GM18502 (cell line): Measurements from ENCODE around the gene LINC00237.

ENCODE experiments used
- ATAC-seq: cut with Tn5 transposase; IDR thresholded peaks from one replicate; pipeline ENCODE4 v1.9.1; 2021; ENCODE audit warnings: mild to moderate bottlenecking; ENCODE audit not compliant: unreplicated experiment, poor library complexity

Gene LINC00237

DNA sequence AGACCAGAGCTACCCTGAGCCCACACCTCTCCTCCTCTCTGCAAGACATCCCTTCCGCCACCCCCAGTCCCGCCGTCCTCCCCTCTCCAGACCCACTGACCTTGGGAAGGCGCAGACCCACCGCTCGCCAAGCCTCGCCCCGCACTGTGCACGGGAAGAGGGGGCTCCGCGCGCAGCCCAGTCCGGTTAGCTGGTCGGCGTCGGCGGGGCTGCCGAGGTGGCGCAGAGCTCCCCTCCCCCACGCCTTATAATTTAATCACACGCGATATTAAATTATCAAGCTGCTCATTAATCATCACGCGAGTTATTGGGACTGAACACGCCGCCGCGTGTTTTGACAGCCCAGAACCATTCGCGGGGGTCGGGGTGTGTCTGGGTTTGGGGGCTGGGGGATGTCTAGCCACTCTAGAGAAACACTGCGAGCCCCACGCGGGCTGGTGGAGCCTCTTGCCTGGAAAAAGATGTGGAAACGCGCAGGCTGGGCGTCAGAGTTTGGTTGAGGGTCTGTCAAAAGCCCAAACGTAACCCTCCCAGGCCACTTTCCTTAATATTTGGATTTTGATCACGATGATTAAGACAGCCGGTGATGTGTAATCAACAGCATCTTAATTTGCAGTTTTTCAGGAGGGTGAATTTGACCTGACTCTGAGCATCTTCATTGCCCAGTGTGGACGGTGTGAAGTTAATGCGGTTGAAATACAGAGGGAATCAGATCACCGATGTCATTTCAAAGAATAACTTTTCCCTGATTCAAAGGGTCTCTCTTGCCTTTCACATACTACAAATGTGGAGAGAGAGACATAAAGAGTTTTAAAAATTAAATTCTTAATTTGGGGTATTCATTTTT, at the start of gene LINC00237:
Gene LINC00237 (minus strand): TSS at position 188 of the 847 bp plus-strand sequence.
- ATAC-seq = no peak

DNA sequence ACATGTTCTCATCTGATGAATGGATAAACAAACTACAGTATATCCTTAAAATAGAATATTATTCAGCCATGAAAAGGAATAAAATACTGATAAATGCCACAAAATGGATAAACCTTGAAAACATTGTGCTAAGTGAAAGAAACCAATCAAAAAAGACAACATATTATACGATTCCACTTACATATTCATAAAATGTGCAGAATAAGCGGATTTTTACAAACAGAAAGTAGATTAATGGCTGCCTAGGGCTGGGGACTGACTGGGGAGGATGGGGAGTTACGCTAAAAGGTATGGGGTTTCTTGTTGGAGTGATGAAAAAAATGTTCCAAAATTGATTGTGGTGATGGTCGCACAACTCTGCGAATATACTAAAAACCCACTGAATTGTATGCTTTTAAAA, 49.1 kb upstream of the LINC00237 start:
- ATAC-seq = no peak

DNA sequence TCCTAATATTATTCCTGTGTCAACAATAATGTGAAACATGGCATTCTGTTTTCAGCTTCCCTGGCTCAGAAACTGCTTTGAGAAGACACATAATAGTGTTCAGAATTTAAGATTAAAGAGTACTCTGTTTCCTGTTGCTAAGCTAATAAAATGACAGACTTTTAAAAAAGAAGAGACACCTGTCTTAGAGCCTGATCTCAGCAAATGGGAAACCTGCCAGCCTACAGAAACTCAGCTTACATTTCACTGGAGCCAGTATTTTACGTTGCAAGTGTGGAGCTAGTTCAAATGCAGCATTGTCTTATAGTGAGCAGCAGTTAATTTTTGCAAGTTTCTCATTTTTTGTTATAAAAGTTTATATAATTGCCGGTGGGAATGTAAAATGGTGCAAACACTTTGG, 48.5 kb upstream of the LINC00237 start:
- no peak for ATAC-seq

DNA sequence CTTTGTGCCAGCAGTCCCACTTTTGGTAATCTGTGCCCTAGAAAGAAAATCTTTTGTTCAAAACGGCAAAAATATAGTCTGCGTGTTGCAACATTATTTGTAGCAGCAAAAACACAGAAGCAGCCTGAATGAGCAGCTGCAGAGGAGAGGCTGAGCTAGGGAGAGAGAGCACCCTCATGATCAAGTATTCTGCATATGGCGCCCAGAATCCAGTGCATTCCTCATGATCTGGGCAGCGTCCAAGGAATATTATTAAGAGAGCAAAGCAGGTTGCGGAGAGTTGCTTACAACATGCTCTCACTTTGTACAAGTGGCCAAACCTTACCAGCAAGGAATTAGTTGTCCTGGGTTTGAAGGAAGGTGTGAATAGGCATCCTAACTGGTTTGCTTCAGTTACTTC, 45.6 kb upstream of the LINC00237 start:
- ATAC-seq = no peak

DNA sequence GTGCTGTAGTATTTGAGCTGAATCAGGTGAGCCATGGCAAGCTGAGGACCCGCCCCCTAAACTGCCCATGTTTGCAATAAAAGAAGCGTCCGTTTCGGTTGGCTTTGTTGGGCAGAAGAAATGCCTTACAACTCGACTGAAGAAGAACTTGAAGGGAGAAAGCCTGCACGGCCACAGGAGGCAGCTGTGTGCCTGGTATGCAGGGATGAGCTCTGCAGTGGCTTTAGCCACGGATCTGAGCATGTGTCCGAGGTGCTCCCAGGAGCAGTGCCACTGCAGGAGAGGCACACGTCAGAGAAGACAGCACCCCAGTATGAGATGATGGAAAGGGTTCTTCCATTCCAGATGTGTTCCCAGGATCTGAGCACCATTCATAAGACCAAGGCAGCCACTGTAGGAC, 43.2 kb upstream of the LINC00237 start:
- no peak for ATAC-seq

DNA sequence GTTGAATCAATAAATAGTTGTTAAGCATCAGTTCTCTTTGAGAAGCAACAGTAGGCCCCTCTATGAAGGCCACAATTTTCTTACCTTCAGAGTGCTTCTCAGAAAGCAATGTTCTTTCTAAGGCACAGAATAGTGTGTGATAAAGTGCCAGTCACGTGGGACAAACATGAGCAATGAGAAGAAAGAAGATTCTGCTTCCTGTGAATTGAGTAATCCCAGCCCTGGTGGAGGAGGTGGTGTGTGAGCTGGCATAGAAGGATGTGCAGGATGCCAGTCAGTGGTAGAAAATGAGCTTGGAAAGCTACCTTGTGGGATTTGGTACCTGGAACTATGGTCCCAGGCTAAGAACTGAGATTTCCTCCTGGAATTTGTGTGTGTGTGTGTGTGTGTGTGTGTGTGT, 41.4 kb upstream of the LINC00237 start:
- ATAC-seq = no peak

DNA sequence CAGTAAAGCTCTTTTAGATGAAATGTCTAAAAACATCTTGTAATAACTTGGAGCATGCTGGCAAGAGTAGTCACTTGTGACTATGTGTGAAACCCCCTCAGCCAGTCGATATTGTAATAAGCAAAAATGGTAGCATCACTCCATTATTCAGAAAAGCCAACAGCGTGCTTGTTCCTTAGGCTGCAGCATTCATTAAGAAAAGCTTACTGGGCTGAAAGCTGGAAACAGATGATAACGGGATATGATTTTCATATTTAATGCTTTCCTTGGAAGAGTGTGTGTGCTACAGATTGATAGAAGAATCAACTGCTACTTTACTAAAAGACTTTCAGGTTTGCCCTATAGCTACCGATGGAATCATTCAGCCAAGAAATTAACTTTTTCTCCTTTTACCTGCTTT, 40.1 kb upstream of the LINC00237 start:
- ATAC-seq = no peak

DNA sequence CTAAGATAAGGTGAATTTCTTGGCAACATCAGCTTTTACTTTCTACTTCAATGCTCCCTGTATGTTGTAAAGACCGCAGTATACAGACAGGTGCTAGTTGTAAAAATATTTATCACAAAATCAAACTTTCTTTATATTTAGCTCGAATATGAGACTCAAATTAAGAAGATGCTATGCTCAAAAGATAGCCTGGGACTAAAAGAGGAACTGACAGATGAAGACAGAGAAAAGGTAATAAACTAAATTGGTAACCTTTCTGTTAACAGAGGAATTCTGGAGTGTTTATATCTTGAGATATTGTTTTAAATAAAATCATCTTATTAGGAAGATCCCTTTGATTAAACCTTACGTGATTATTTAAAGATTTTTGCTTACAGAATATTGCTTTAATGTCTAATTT, 39.3 kb upstream of the LINC00237 start:
- no peak for ATAC-seq

DNA sequence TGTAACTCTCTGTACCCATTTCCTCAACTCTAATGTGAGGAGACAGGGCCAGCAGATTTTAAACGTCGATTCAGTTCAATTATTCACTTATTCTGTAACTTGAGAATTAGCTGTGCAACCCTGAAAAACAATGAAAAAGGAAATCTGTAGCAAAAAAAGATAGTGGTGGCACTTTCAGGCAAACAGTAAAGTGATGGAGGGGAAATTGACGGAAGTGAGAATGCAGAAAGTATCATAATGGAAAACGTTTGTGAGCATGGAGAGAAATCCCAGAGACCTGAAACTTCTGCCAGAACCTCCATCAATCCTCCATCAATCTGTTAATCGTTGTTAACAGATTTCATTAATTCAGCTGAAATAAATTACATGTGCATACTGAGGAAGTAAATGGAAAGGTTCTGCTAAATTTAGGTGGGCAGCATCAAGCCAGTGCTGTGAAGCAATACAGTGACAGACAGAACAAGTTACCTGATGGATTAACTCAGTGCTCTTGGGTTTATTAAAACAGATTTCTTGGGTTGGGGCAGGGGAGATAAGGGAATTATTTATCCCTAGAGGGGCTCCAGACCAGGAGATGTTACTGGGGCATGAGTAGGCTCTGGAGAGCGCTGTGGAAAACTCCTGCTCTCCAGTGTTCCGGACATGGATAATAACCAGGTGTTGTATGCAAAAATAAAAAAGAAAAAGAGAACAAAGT, 37.2 kb upstream of the LINC00237 start:
- no peak for ATAC-seq

DNA sequence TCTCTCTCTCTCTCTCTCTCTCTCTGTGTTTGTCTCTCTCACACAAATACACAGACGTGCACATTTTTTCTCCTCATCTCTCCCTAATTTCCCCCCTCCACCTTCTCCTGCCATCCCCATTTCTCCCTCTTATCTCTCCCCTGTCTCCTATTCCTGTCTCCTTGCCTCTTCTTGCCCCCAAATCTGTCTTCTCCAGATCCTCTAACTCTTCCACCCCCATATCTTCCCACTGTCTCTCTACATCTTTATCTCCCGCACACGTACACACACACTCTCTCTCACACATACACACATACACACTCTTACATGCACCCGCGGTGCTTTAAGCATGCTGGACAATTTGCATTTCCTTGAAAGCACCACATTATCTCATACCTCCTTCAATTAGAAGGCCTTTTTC, 35.7 kb upstream of the LINC00237 start:
- no peak for ATAC-seq

DNA sequence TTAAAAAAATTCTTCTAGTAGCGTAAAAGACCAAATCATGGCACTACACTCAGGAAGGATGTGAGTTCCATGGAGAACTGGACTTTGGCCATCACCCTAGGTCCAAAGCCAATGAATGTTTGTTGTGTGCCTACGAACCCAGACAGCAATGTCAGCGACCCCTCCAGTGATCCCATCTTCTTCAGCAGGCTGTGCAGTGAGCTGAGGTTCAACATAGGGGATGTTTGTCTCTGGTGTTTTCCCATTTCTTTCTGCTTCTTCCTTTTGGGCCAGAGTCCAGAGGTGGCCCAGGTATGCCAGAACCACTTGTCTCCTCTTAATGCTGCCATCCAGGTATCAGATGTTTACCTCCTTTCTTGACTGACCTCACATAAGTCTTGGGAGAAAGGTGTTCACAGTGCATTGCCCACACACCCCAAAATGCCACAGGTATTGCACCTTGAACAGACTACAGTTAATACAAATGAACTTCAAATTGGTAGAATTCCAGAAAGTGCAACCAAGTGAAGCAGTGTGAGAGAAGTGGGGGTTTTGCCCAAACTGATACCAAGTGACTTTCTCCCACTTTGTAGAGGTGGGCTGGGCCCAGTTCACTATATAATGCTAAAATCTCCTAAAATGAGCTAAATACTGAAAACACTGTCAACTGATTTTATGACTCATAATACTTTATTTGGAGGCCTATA, 33.9 kb upstream of the LINC00237 start:
- no peak for ATAC-seq

DNA sequence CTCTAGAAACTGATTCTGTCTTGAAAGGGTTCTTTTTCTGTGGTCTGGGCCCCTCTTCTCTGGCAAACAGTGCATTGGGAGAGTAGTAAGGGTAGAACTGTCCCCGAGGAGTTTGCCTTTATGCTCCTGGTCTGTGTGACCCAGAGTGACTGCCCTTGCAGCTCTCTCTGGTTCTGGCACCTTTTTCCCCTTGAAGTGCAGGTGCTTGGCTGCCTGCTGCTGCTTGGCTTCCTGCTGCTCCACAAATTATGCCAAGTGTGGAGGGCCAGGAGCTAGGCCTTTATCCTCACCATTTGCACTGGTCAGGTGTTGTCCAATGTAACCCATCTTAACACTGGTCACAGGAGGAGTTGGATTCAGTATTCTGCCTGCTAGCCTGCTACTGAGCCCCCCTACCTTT, 30.9 kb upstream of the LINC00237 start:
- no peak for ATAC-seq

DNA sequence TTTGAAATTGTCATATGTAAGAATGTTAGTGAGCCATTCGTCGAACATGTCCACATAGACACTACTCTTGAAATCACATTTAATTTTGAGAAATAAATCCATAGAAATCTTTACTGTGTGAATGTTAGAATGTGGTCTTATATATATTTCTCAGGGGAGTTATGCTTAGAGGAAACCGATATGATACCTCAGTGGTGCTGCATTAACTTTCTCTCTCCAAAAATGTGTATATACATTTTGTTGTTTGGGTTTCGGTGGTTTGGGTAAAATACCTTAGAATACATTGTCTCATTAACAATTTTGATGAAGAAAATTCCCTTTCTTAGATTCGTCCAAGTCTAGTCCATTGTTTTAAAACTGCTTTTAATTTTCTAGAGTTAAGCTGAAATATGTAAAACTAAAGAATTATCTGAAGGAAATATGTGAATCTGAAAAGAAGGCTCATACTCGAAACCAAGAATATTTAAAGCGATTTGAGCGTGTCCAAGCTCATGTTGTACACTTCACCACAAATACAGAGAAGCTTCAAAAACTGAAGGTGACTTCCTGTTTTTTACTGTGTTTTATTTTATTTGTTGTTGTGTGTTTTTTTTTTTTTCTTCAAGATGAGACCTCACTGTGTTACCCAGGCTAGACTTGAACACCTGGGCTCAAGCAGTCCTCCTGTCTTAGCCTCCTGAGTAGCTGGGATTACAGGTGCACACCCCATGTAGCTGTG, 30.0 kb upstream of the LINC00237 start:
- no peak for ATAC-seq

DNA sequence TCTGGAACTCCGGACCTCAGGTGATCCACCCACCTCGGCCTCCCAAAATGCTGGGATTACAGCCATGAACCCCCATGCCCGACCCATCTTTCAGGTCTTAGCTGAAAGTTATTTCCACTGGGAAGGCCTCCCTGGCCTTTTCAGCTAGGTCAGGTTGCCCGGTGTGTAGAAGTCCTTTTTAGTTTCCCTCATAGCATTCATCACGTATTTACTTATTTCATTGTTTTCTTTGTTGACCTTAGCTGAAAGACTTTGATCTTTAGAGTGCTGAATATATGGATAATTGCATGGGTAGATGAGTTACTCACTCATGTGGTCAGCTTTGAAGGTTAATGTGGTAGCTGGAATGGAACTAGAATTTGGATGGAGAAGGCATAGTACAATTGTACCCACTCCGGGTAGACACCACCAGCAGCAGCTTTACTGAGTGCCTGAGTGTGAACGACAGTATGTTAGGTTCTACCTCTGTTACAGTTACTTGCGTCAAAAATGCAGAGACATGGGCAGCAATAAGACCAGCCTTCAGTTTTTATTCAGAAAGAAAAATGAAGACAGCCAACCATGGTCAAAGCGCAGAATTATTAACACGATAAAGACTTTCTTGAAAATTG, 28.8 kb upstream of the LINC00237 start:
- ATAC-seq = no peak

DNA sequence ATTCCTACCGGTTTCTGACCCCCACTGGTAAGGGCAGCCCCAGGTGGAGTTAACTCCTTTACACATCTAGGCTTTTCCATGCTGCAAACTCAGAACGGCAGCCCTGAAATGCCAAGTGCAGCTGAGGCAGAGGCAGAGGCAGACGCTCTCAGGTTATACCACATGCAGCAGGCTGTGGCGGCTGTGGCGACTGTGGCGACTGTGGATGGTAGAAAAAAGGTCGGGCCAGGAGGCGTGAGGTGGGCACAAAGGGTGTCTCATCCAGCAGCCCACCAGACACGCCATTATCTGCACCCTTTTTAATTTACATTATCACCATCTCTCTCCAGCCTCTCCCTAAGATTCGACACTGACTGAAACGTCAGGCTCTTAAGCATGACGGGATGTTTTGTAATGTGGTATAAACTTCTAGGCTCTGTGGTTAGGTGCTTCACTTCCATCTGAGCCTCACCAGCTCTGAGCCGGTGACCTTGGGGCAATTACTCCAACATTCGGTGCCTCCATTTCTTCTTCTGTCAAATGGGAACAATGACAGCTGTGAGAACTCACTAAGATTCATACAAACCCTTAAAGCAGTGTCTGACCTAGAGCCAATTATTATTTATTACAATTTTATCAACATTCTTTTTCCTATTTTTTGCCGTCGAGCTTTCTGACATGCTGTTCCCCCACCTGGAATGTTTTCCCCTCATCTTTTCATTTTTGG, 27.9 kb upstream of the LINC00237 start:
- no peak for ATAC-seq

DNA sequence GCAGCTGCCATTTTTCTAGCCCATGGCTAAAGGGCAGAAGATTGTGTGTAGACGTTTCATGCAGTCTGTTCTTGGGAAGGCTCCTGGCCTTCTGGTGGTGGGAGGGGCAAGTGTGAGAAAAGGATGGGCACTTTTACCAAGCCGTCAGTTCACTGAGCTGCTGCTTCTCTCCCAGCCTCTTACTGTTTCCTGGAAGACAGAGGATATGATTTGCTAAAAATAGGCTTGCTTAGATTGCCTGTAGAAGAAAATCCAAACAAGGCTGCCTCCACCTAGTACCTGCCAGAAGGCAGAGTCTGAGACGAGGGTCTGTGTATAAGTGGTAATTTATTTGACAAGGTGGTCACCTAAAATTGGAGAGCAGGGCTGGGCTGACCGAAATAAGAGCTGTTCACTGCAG, 27.2 kb upstream of the LINC00237 start:
- no peak for ATAC-seq

DNA sequence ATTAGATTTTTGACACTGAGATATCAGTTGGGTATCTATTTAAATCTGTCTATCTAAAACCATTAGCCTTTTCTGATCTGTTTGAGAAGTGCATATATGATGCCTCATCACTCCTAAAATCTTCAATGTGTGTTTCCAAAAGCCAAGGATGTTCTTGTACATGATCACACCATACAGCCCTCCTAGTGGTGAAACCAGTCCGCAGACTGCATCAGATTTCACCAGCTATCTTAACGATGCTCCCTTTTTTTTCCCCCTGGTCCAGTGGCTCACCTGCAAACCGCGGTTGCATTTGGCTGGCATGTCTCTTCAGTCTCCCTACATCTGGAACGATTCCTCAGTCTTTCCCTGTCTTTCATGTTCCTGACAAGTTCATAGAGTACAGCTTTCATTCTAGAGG, 23.7 kb upstream of the LINC00237 start:
- no peak for ATAC-seq

DNA sequence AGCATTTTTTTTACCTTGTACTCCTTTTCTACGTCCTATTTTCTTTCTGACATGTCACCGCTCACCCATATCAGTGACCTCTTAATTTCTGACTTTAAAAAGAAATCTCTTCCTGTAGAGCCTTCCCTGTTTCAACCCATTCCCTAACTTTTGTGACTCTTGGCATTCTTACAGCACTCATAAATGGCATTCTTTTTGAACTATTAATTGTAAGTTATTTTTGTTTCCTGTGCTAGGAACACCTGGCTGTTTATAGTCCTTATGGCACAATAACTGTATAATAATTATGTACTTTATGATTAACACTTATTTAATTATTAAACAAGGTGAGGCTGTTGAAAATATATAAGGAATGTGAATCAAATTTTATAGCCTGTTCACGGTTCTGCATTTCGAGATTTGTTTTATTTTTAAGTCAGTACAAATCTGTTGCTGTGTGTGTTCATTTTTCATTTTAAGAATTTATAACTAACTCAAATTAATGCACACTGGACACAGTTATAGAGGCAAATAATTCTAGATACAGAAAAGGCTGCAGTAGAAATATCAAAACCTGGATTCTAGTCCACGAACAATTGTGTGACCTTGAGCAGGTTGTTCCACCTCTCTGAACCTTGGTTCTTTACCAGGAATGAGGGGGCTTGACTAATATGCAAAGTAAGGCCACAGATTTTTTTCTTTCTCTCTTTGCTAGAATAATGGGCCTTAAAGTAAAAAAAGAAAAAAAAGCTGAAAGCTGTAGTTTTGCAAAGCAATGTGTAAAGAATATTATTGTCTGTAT, 21.2 kb upstream of the LINC00237 start:
- ATAC-seq = no peak

DNA sequence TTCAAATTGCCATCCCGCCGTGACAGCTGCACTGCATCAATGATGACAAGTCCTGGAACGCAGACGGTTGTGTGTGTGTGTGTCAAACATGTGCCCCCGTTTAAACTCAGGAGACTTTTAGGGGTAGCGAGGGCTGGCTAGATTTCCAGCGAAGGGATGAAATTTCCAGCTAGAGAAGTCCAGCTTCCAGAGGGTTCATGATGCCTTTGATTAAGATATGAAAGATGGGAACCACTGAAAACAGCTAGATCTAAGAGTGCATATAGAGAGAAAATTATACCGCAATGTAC, 20.4 kb upstream of the LINC00237 start:
- ATAC-seq = no peak
